Mesenchymal stem cell (in vitro differentiated cells and primary cell): ENCODE measurements around the gene RAPGEF5.
"Not testable (repeated sequence)": the region's sequence is repeated elsewhere in the genome, so short reads cannot be mapped to it uniquely, and the experiment has no call there.

Experiments
- DNase-seq: peaks from one replicate; pipeline ENCODE4 v3.0.0-alpha.2; 2013
- H2AFZ ChIP-seq: one replicate; pipeline ENCODE4 v1.6.1; 2013; ENCODE audit warnings: low read depth, mild to moderate bottlenecking, control low read depth, inconsistent platforms, low read length, moderate library complexity
- H2AK5ac ChIP-seq: 2 replicates; pipeline ENCODE4 v1.6.1; 2013; ENCODE audit warnings: low read length, moderate library complexity, mild to moderate bottlenecking, inconsistent platforms; ENCODE audit not compliant: severe bottlenecking
- H2BK120ac ChIP-seq: one replicate; pipeline ENCODE4 v1.6.1; 2013; ENCODE audit warnings: low read depth, mild to moderate bottlenecking, inconsistent platforms, low read length, moderate library complexity
- H2BK12ac ChIP-seq, 2 experiments: one replicate each; pipeline ENCODE4 v1.6.1; 2013; ENCODE audit warnings: inconsistent platforms in 2 of 2, low read length in 2 of 2, mild to moderate bottlenecking in 2 of 2, moderate library complexity in 2 of 2, control low read depth in 1 of 2
- H2BK15ac ChIP-seq: one replicate; pipeline ENCODE4 v1.6.1; 2013; ENCODE audit warnings: mild to moderate bottlenecking, low read depth, inconsistent platforms; ENCODE audit not compliant: poor library complexity, severe bottlenecking
- H2BK5ac ChIP-seq: 2 replicates; pipeline ENCODE4 v1.6.1; 2013; ENCODE audit warnings: low read depth, mild to moderate bottlenecking, low read length, control low read depth, inconsistent platforms; ENCODE audit not compliant: poor library complexity, severe bottlenecking
- H3K14ac ChIP-seq, 2 experiments: one replicate each; pipeline ENCODE4 v1.6.1; 2013; ENCODE audit warnings: inconsistent platforms in 2 of 2, low read length in 2 of 2, control low read depth in 1 of 2, mild to moderate bottlenecking in 1 of 2, moderate library complexity in 1 of 2
- H3K18ac ChIP-seq, 2 experiments: one replicate each; pipeline ENCODE4 v1.6.1; 2013; ENCODE audit warnings: inconsistent platforms in 2 of 2, low read length in 2 of 2, control low read depth in 1 of 2, low read depth in 1 of 2, mild to moderate bottlenecking in 1 of 2
- H3K23ac ChIP-seq, 2 experiments: one replicate each; pipeline ENCODE4 v1.6.1; 2013; ENCODE audit warnings: inconsistent platforms in 2 of 2, low read length in 2 of 2, mild to moderate bottlenecking in 2 of 2, moderate library complexity in 2 of 2, control low read depth in 1 of 2
- H3K27ac ChIP-seq: 2 replicates; pipeline ENCODE4 v1.5.1; 2013; ENCODE audit warnings: mild to moderate bottlenecking, moderate library complexity, low read length, control low read depth, inconsistent platforms; ENCODE audit not compliant: poor library complexity, severe bottlenecking
- H3K27me3 ChIP-seq, 2 experiments: 2 replicates each; pipeline versions ENCODE4 v1.6.1 to v1.7.0; 2013; ENCODE audit warnings: low read length in 2 of 2, mild to moderate bottlenecking in 2 of 2, moderate library complexity in 2 of 2, control low read depth in 1 of 2, inconsistent platforms in 1 of 2; ENCODE audit not compliant: control insufficient read depth in 1 of 2, insufficient read depth in 1 of 2
- H3K36me3 ChIP-seq, 2 experiments: 2 replicates each; pipeline versions ENCODE4 v1.6.1 to v1.7.0; 2013; ENCODE audit warnings: low read length in 2 of 2, control low read depth in 1 of 2, inconsistent platforms in 1 of 2, low read depth in 1 of 2, mild to moderate bottlenecking in 1 of 2; ENCODE audit not compliant: insufficient read depth in 2 of 2, control insufficient read depth in 1 of 2
- H3K4ac ChIP-seq, 2 experiments: one replicate each; pipeline ENCODE4 v1.6.1; 2013; ENCODE audit warnings: inconsistent platforms in 2 of 2, low read length in 2 of 2, mild to moderate bottlenecking in 2 of 2, moderate library complexity in 2 of 2, control low read depth in 1 of 2, low read depth in 1 of 2
- H3K4me1 ChIP-seq: 2 replicates; pipeline ENCODE4 v1.6.1; 2013; ENCODE audit warnings: low read depth, low read length, control low read depth; ENCODE audit not compliant: control insufficient read depth, insufficient read depth
- H3K4me2 ChIP-seq: 2 replicates; pipeline ENCODE4 v1.6.1; 2013; ENCODE audit warnings: low read length, mild to moderate bottlenecking, inconsistent platforms; ENCODE audit not compliant: poor library complexity, severe bottlenecking
- H3K4me3 ChIP-seq, 2 experiments: 2 replicates each; pipeline versions ENCODE4 v1.5.1 to v1.7.0; 2013; ENCODE audit warnings: low read length in 2 of 2, mild to moderate bottlenecking in 2 of 2, control low read depth in 1 of 2, low read depth in 1 of 2; ENCODE audit not compliant: insufficient read depth in 1 of 2
- H3K79me1 ChIP-seq: replicated peaks from 2 replicates; pipeline ENCODE4 v1.6.1; 2013; ENCODE audit warnings: mild to moderate bottlenecking, control low read depth, low read length, inconsistent platforms; ENCODE audit not compliant: poor library complexity, severe bottlenecking
- H3K9ac ChIP-seq: 2 replicates; pipeline ENCODE4 v1.7.0; 2013; ENCODE audit warnings: mild to moderate bottlenecking, low read length, moderate library complexity
- H3K9me3 ChIP-seq: 2 replicates; pipeline ENCODE4 v1.7.0; 2013; ENCODE audit warnings: mild to moderate bottlenecking, low read length; ENCODE audit not compliant: control insufficient read depth
- H4K8ac ChIP-seq: one replicate; pipeline ENCODE4 v1.6.1; 2013; ENCODE audit warnings: inconsistent platforms, mild to moderate bottlenecking, low read length, moderate library complexity
- H4K91ac ChIP-seq: one replicate; pipeline ENCODE4 v1.6.1; 2013; ENCODE audit warnings: mild to moderate bottlenecking, low read length, inconsistent platforms
- WGBS: methylation state at CpG from one replicate; pipeline ENCODE4 v1.1.7; 2013; ENCODE audit warnings: mixed read lengths; 5-methylcytosine and 5-hydroxymethylcytosine counted together

The RAPGEF5 gene

GRCh38 chr7:22093936-22094335 is 263.0 kb downstream of the RAPGEF5 start:
- Histone ChIP-seq H3K4ac (no peak overlapping the region), H4K8ac (no peak overlapping the region), H3K27me3 (peaks cover 0 to 20% of the 10 kb centered on the region in 2 experiments), H2BK5ac (no peak overlapping the region), H2AK5ac (no peak overlapping the region), H2BK15ac (no peak overlapping the region), H3K14ac (peak overlapping the region in 1 of 2 experiments; percentile 70), H3K36me3 (no peaks in the 10 kb centered on the region), H2BK120ac (no peak overlapping the region), H3K79me1 (no peaks in the 10 kb centered on the region), H2BK12ac (no peak overlapping the region), H3K4me2 (no peak overlapping the region), H3K9me3 (no peaks in the 10 kb centered on the region), H3K18ac (no peak overlapping the region), H3K4me3 (peak overlapping the region in 1 of 2 experiments; percentile 37), H2AFZ (no peak overlapping the region), H3K27ac (no peak overlapping the region), H3K9ac (no peak overlapping the region), H4K91ac (no peak overlapping the region), H3K23ac (no peak overlapping the region), H3K4me1 (no peaks in the 10 kb centered on the region)
- DNase-seq: no peak
- WGBS: 68% methylated on average over 5 of the region's 6 CpGs

GRCh38 chr7:22093001-22093400 is 264.0 kb downstream of the RAPGEF5 start:
- Histone ChIP-seq H2BK120ac (no peak overlapping the region), H3K27ac (no peak overlapping the region), H2BK15ac (no peak overlapping the region), H3K27me3 (peaks cover 7 to 11% of the 10 kb centered on the region in 2 experiments), H3K23ac (no peak overlapping the region), H3K36me3 (no peaks in the 10 kb centered on the region), H2AK5ac (no peak overlapping the region), H3K9me3 (no peaks in the 10 kb centered on the region), H3K14ac (no peak overlapping the region), H2BK5ac (no peak overlapping the region), H4K8ac (no peak overlapping the region), H3K4me1 (no peaks in the 10 kb centered on the region), H3K4me3 (no peak overlapping the region), H3K4me2 (no peak overlapping the region), H3K79me1 (no peaks in the 10 kb centered on the region), H3K18ac (no peak overlapping the region), H2BK12ac (no peak overlapping the region), H4K91ac (no peak overlapping the region), H2AFZ (no peak overlapping the region), H3K9ac (no peak overlapping the region), H3K4ac (no peak overlapping the region)
- WGBS: 65% methylated on average over 2 of the region's 2 CpGs
- no peak for DNase-seq

GRCh38 chr7:22090958-22091525 is 265.9 kb downstream of the RAPGEF5 start:
- 93% methylated on average over 11 of the region's 11 CpGs for WGBS
- not testable (repeated sequence) for DNase-seq, H2AK5ac ChIP-seq, H3K18ac ChIP-seq, H2BK5ac ChIP-seq, H3K36me3 ChIP-seq, H2BK12ac ChIP-seq, H3K79me1 ChIP-seq, H3K4ac ChIP-seq, H3K9ac ChIP-seq, H2BK15ac ChIP-seq, H3K27ac ChIP-seq, H4K8ac ChIP-seq, H3K4me3 ChIP-seq, H4K91ac ChIP-seq, H2BK120ac ChIP-seq, H2AFZ ChIP-seq, H3K14ac ChIP-seq, H3K23ac ChIP-seq, H3K4me2 ChIP-seq, H3K4me1 ChIP-seq, H3K9me3 ChIP-seq
- peaks cover 8 to 10% of the 10 kb centered on the region in 2 experiments for H3K27me3 ChIP-seq

- Histone ChIP-seq H3K4me1 (no peaks in the 10 kb centered on the region), H2BK120ac (no peak overlapping the region), H4K91ac (no peak overlapping the region), H3K79me1 (no peaks in the 10 kb centered on the region), H3K23ac (no peak overlapping the region), H3K36me3 (no peaks in the 10 kb centered on the region), H2BK5ac (no peak overlapping the region), H2BK15ac (no peak overlapping the region), H3K4ac (no peak overlapping the region), H3K27ac (no peak overlapping the region), H3K4me2 (no peak overlapping the region), H2AFZ (no peak overlapping the region), H3K4me3 (no peak overlapping the region), H3K9ac (no peak overlapping the region), H2AK5ac (no peak overlapping the region), H3K9me3 (no peaks in the 10 kb centered on the region), H2BK12ac (no peak overlapping the region), H3K18ac (no peak overlapping the region), H3K27me3 (peaks cover 9 to 10% of the 10 kb centered on the region in 2 experiments), H4K8ac (no peak overlapping the region), H3K14ac (no peak overlapping the region)
- WGBS: 98% methylated on average over 24 of the region's 24 CpGs
- DNase-seq: no peak
These were observed 266.4 kb downstream of the RAPGEF5 start for GRCh38 chr7:22090512-22090911.
